GM12878 (cell line): ENCODE measurements around the gene WDR43. TPM values are rescaled to one million over a fixed set of nuclear protein-coding genes. Genes with fewer than 3 reads are reported as not detected.

Experiments
- ATAC-seq: fragments of 200-7000 bp; cut with Tn5 transposase; 3 replicates; pipeline ENCODE4 v1.9.1; 2020; ENCODE audit warnings: mild to moderate bottlenecking, moderate library complexity
- BruUV-seq: library from RNA; stranded (reverse); fragments of 400-500 nt; replicated peaks from 2 replicates; lab custom pipeline; 2021; lab: Mats Ljungman, UMichigan
- CTCF ChIA-PET: fragments of 300-600 bp; sonication (Branson Sonifier 250); formaldehyde crosslinking; extraction: SDS; loops from one replicate; lab custom pipeline; 2021; ENCODE audit warnings: inconsistent platforms; lab: Yijun Ruan, JAX
- POLR2A ChIA-PET: fragments of 350-600 bp; formaldehyde crosslinking; extraction: SDS; loops from one replicate; lab custom pipeline; 2021; ENCODE audit warnings: inconsistent platforms; lab: Charles Lee
- RAD21 ChIA-PET: fragments of 300-600 bp; sonication (Branson Sonifier 250); formaldehyde crosslinking; loops from one replicate; lab custom pipeline; 2023; ENCODE audit warnings: antibody characterized with exemption; ENCODE audit not compliant: unreplicated experiment; lab: Charles Lee
- SMC1A ChIA-PET: fragments of 300-600 bp; sonication (Branson Sonifier 250); formaldehyde crosslinking; loops from one replicate; lab custom pipeline; 2023; ENCODE audit not compliant: unreplicated experiment, uncharacterized antibody; lab: Charles Lee
- DNase-seq: peaks from one replicate; pipeline ENCODE4 v3.0.0-alpha.2; 2011; ENCODE audit warnings: low read depth, low spot score
- FAIRE-seq: peaks from 3 replicates; lab custom pipeline; 2011; peaks lifted over from hg19 to GRCh38; lab: Jason Lieb, UNC
- H2AFZ ChIP-seq: 2 replicates; pipeline ENCODE4 v1.6.0; 2011; ENCODE audit warnings: low read depth, low read length, control low read depth; ENCODE audit not compliant: control insufficient read depth
- H3K27ac ChIP-seq: 2 replicates; pipeline ENCODE4 v1.5.1; 2011; ENCODE audit warnings: control low read depth; ENCODE audit not compliant: control insufficient read depth, insufficient read depth
- H3K27me3 ChIP-seq, 2 experiments: replicated peaks in 1 of 2; 2 replicates each; pipeline versions ENCODE4 v1.6.0 to v1.6.1; 2011; ENCODE audit warnings: low read length in 1 of 2; ENCODE audit not compliant: control insufficient read depth in 2 of 2, insufficient read depth in 2 of 2
- H3K36me3 ChIP-seq, 2 experiments: 2 replicates each; pipeline ENCODE4 v1.5.1; 2011; ENCODE audit warnings: low read length in 1 of 2; ENCODE audit not compliant: control insufficient read depth in 2 of 2, insufficient read depth in 2 of 2
- H3K4me1 ChIP-seq: 2 replicates; pipeline ENCODE4 v1.6.1; 2011; ENCODE audit warnings: mild to moderate bottlenecking, low read length, moderate library complexity, mixed read lengths; ENCODE audit not compliant: control insufficient read depth, insufficient read depth
- H3K4me2 ChIP-seq: 2 replicates; pipeline ENCODE4 v1.6.0; 2011; ENCODE audit warnings: control low read depth; ENCODE audit not compliant: control insufficient read depth, insufficient read depth
- H3K4me3 ChIP-seq: fragments of 200-600 bp; sonication (generic); 2 replicates; pipeline ENCODE4 v1.5.1; 2016
- H3K79me2 ChIP-seq: 2 replicates; pipeline ENCODE4 v1.6.0; 2011; ENCODE audit warnings: low read length; ENCODE audit not compliant: control insufficient read depth, insufficient read depth
- H3K9ac ChIP-seq: 2 replicates; pipeline ENCODE4 v1.8.0; 2011; ENCODE audit warnings: low read length, control low read depth, mixed read lengths; ENCODE audit not compliant: control insufficient read depth, insufficient read depth
- H3K9me3 ChIP-seq: replicated peaks from 3 replicates; pipeline ENCODE4 v1.5.1; 2011; ENCODE audit warnings: mild to moderate bottlenecking, low read length; ENCODE audit not compliant: control insufficient read depth, insufficient read depth
- H4K20me1 ChIP-seq: 2 replicates; pipeline ENCODE4 v1.6.0; 2011; ENCODE audit not compliant: control insufficient read depth, insufficient read depth
- CREB1 ChIP-seq: IDR thresholded peaks from 2 replicates; pipeline ENCODE4 v1.6.1; 2012; ENCODE audit warnings: low read depth, mild to moderate bottlenecking, inconsistent platforms
- ESRRA ChIP-seq: IDR thresholded peaks from 2 replicates; pipeline ENCODE4 v1.6.1; 2012; ENCODE audit warnings: mild to moderate bottlenecking, low read length, improper control_type of control experiment
- KAT2A ChIP-seq: conservative IDR thresholded peaks from 2 replicates; pipeline ENCODE4 v1.6.1; 2011; ENCODE audit warnings: low read depth, low read length; ENCODE audit not compliant: control insufficient read depth
- MTA3 ChIP-seq: IDR thresholded peaks from 2 replicates; pipeline ENCODE4 v1.6.1; 2012; ENCODE audit warnings: low read length, inconsistent platforms, borderline replicate concordance
- NR2C2 ChIP-seq: IDR thresholded peaks from 2 replicates; pipeline ENCODE4 v1.6.1; 2011; ENCODE audit warnings: borderline replicate concordance, low read depth; ENCODE audit not compliant: control insufficient read depth, insufficient read length
- RAD51 ChIP-seq: fragments of 450-650 bp; IDR thresholded peaks from 2 replicates; pipeline ENCODE4 v1.6.1; 2016; ENCODE audit warnings: moderate library complexity, mild to moderate bottlenecking, inconsistent platforms
- RBBP5 ChIP-seq: fragments of 200-600 bp; sonication (generic); conservative IDR thresholded peaks from 2 replicates; pipeline ENCODE4 v1.6.1; 2016
- SIN3A ChIP-seq: IDR thresholded peaks from 2 replicates; pipeline ENCODE4 v1.6.1; 2012; ENCODE audit warnings: low read depth, low read length, improper control_type of control experiment
- SMAD1 ChIP-seq: fragments of 450-650 bp; IDR thresholded peaks from 2 replicates; pipeline ENCODE4 v1.6.1; 2018; ENCODE audit warnings: mild to moderate bottlenecking, low read depth; ENCODE audit not compliant: partially characterized antibody
- TAF1 ChIP-seq: IDR thresholded peaks from 2 replicates; pipeline ENCODE4 v1.6.1; 2011; ENCODE audit warnings: mild to moderate bottlenecking, low read depth, low read length, borderline replicate concordance
- TCF3 ChIP-seq: IDR thresholded peaks from 2 replicates; pipeline ENCODE4 v1.6.1; 2012; ENCODE audit warnings: low read depth, mild to moderate bottlenecking, low read length, borderline replicate concordance; ENCODE audit not compliant: insufficient read depth
- ZZZ3 ChIP-seq: IDR thresholded peaks from 2 replicates; pipeline ENCODE4 v1.6.1; 2011; ENCODE audit warnings: low read depth; ENCODE audit not compliant: control insufficient read depth, insufficient read length
- WGBS: methylation state at CpG from one replicate; pipeline ENCODE4 v1.1.6; 2016; ENCODE audit warnings: low lambda C conversion rate; ENCODE audit not compliant: insufficient replicate concordance, insufficient coverage; ENCODE audit errors: missing lambda C conversion rate; 5-methylcytosine and 5-hydroxymethylcytosine counted together
- in situ Hi-C: fragments of 300-500 bp; cut with MboI; formaldehyde crosslinking; loops from 9 replicates; pipeline ENCODE4 v1.14.3; 2018; ENCODE audit warnings: mixed read lengths
- intact Hi-C: fragments of 100-400 bp; cut with micrococcal nuclease; formaldehyde crosslinking; loops from one replicate; pipeline ENCODE4 v1.14.2; 2022; ENCODE audit not compliant: unreplicated experiment
- polyA plus RNA-seq, 11 experiments: library from polyadenylated mRNA; depleted of rRNA in 4 of 11; unstranded in 6 of 11; stranded (reverse) in 5 of 11; fragments of >200 nt; fragmentation: Nextera tagmentation in 4 of 11; fragmentation: Illumina TruSeq in 1 of 11; extraction: Ambion mirVana in 4 of 11; extraction: Trizol in 1 of 11; gene quantifications; 1 replicate in 1 of 11; 2 replicates in 10 of 11; pipeline versions ENCODE4 v1.2.1 to v1.2.3, GENCODE V29; 2011 to 2016; ENCODE audit warnings: inconsistent platforms in 2 of 11, missing spikeins in 2 of 11, low read depth in 1 of 11
- total RNA-seq, 4 experiments: library from RNA; depleted of rRNA in 3 of 4; stranded (reverse); fragments of >200 nt in 3 of 4; fragmentation: Illumina TruSeq in 1 of 4; extraction: Trizol in 1 of 4; gene quantifications; 2 replicates each; pipeline versions ENCODE4 v1.2.1 to v1.2.3, GENCODE V29; 2013 to 2021
- TF ChIP-seq, protein P1 (sequence below): fragments of 450-650 bp; IDR thresholded peaks from 2 replicates; pipeline ENCODE4 v1.6.1; 2018; ENCODE audit warnings: mild to moderate bottlenecking, low read depth, moderate library complexity; ENCODE audit not compliant: partially characterized antibody
- TF ChIP-seq, protein P2 (sequence below): fragments of 450-650 bp; conservative IDR thresholded peaks from 2 replicates; pipeline ENCODE4 v1.6.1; 2017; ENCODE audit warnings: mild to moderate bottlenecking, moderate library complexity
- TF ChIP-seq, protein P3 (sequence below): fragments of 450-650 bp; IDR thresholded peaks from 2 replicates; pipeline ENCODE4 v1.6.1; 2017; ENCODE audit warnings: antibody characterized with exemption, mild to moderate bottlenecking, moderate library complexity
- TF ChIP-seq, protein P4 (sequence below): fragments of 450-650 bp; IDR thresholded peaks from 2 replicates; pipeline ENCODE4 v1.6.1; 2016; ENCODE audit warnings: mild to moderate bottlenecking

The WDR43 gene
- total and polyA plus RNA-seq, 10 of the 15 experiments (the other 5 are each of a cell fraction or from before 2014, with no cell fraction given): 39.3 to 153 (median 81.9) TPM

DNA sequence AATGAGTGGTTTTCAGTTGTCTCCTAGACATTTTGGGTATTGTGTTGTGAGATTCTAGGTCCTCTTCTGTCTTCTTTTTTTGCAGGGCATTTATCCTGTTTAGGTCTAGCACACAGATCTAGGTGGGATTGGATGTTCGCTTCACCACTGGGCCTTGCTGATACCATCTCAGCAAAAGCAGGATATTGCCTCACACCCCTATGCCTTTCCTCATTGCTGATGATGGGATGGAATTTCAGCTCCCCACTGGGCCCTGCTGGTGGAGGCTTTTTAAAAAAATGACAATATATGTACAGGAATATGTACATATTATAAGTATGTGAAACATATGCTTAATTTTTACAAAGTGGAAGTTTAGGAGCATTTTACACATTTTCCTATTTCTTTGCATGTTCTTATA is 81.2 kb downstream of the WDR43 start:
- Histone ChIP-seq H3K9ac (no peak overlapping the region), H3K4me1 (no peaks in the 10 kb centered on the region), H3K27ac (no peak overlapping the region), H4K20me1 (no peaks in the 10 kb centered on the region), H2AFZ (no peak overlapping the region), H3K4me3 (no peak overlapping the region), H3K36me3 (no peaks in the 10 kb centered on the region), H3K79me2 (no peaks in the 10 kb centered on the region), H3K27me3 (no peaks in the 10 kb centered on the region; a peak in 1 of 4 replicates), H3K9me3 (no peaks in the 10 kb centered on the region), H3K4me2 (no peak overlapping the region)
- ATAC-seq: no peak
- intact Hi-C loops (no loop called here), in situ Hi-C loops (no loop called here)
- ChIA-PET CTCF (no interaction called here), POLR2A (no interaction called here), RAD21 (no interaction called here), SMC1A (no interaction called here)
- FAIRE-seq: no peak
- WGBS: 85% methylated on average over 1 of the region's 1 CpG
- DNase-seq: no peak
- BruUV-seq: no TSS peak
- TF ChIP-seq CREB1: no peak
- TF ChIP-seq, protein P1, sequence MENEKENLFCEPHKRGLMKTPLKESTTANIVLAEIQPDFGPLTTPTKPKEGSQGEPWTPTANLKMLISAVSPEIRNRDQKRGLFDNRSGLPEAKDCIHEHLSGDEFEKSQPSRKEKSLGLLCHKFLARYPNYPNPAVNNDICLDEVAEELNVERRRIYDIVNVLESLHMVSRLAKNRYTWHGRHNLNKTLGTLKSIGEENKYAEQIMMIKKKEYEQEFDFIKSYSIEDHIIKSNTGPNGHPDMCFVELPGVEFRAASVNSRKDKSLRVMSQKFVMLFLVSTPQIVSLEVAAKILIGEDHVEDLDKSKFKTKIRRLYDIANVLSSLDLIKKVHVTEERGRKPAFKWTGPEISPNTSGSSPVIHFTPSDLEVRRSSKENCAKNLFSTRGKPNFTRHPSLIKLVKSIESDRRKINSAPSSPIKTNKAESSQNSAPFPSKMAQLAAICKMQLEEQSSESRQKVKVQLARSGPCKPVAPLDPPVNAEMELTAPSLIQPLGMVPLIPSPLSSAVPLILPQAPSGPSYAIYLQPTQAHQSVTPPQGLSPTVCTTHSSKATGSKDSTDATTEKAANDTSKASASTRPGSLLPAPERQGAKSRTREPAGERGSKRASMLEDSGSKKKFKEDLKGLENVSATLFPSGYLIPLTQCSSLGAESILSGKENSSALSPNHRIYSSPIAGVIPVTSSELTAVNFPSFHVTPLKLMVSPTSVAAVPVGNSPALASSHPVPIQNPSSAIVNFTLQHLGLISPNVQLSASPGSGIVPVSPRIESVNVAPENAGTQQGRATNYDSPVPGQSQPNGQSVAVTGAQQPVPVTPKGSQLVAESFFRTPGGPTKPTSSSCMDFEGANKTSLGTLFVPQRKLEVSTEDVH: no peak
- no peak for TF ChIP-seq NR2C2
- no peak for TF ChIP-seq RBBP5
- no peak for TF ChIP-seq ZZZ3
- TF ChIP-seq SMAD1: no peak
- TF ChIP-seq MTA3: no peak
- TF ChIP-seq SIN3A: no peak
- TF ChIP-seq, protein P2, sequence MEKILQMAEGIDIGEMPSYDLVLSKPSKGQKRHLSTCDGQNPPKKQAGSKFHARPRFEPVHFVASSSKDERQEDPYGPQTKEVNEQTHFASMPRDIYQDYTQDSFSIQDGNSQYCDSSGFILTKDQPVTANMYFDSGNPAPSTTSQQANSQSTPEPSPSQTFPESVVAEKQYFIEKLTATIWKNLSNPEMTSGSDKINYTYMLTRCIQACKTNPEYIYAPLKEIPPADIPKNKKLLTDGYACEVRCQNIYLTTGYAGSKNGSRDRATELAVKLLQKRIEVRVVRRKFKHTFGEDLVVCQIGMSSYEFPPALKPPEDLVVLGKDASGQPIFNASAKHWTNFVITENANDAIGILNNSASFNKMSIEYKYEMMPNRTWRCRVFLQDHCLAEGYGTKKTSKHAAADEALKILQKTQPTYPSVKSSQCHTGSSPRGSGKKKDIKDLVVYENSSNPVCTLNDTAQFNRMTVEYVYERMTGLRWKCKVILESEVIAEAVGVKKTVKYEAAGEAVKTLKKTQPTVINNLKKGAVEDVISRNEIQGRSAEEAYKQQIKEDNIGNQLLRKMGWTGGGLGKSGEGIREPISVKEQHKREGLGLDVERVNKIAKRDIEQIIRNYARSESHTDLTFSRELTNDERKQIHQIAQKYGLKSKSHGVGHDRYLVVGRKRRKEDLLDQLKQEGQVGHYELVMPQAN: no peak
- no peak for TF ChIP-seq KAT2A
- no peak for TF ChIP-seq RAD51
- TF ChIP-seq ESRRA: no peak
- TF ChIP-seq TCF3: no peak
- TF ChIP-seq, protein P3, sequence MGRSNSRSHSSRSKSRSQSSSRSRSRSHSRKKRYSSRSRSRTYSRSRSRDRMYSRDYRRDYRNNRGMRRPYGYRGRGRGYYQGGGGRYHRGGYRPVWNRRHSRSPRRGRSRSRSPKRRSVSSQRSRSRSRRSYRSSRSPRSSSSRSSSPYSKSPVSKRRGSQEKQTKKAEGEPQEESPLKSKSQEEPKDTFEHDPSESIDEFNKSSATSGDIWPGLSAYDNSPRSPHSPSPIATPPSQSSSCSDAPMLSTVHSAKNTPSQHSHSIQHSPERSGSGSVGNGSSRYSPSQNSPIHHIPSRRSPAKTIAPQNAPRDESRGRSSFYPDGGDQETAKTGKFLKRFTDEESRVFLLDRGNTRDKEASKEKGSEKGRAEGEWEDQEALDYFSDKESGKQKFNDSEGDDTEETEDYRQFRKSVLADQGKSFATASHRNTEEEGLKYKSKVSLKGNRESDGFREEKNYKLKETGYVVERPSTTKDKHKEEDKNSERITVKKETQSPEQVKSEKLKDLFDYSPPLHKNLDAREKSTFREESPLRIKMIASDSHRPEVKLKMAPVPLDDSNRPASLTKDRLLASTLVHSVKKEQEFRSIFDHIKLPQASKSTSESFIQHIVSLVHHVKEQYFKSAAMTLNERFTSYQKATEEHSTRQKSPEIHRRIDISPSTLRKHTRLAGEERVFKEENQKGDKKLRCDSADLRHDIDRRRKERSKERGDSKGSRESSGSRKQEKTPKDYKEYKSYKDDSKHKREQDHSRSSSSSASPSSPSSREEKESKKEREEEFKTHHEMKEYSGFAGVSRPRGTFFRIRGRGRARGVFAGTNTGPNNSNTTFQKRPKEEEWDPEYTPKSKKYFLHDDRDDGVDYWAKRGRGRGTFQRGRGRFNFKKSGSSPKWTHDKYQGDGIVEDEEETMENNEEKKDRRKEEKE: no peak
- TF ChIP-seq, protein P4, sequence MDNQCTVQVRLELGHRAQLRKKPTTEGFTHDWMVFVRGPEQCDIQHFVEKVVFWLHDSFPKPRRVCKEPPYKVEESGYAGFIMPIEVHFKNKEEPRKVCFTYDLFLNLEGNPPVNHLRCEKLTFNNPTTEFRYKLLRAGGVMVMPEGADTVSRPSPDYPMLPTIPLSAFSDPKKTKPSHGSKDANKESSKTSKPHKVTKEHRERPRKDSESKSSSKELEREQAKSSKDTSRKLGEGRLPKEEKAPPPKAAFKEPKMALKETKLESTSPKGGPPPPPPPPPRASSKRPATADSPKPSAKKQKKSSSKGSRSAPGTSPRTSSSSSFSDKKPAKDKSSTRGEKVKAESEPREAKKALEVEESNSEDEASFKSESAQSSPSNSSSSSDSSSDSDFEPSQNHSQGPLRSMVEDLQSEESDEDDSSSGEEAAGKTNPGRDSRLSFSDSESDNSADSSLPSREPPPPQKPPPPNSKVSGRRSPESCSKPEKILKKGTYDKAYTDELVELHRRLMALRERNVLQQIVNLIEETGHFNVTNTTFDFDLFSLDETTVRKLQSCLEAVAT: no peak
- no peak for TF ChIP-seq TAF1
